HG03439 (cell line): ENCODE data around the gene FAM180A.

Experiments used
- ATAC-seq: cut with Tn5 transposase; IDR thresholded peaks from one replicate; pipeline ENCODE4 v1.9.1; 2021; ENCODE audit warnings: mild to moderate bottlenecking, moderate library complexity; ENCODE audit not compliant: unreplicated experiment

The FAM180A gene

DNA sequence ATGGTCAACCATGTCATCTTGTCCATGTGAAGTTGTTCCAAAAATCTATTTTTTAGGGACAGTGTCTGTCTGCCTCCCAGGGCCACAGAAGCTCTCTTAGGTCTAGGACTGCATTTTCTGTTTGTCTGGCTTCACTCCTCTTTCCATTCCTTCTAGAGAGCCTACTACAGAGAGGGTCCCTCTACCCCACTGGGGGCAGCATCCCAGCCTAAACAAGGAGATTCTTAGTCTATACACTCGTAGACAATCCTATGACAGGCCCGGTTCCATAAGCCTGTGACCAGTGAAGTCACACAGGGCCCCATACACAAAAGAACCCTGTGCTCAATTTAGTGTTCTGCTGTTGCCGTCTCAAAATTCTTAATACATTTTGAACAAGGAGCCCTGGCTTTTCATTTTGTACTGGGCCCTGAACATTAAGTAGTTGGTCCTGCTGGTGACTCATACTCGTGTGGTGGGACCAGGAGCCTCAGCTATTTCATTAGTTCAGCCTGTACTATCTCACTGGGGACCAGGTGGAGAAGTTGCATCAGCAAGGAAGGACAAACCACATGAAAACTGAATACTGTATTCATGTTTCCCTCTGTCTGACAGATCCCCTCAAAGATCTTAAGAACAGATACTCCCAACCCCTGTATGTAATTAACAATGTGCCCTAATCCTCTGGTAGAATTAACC is 23.5 kb upstream of the FAM180A start:
- ATAC-seq, result no peak

DNA sequence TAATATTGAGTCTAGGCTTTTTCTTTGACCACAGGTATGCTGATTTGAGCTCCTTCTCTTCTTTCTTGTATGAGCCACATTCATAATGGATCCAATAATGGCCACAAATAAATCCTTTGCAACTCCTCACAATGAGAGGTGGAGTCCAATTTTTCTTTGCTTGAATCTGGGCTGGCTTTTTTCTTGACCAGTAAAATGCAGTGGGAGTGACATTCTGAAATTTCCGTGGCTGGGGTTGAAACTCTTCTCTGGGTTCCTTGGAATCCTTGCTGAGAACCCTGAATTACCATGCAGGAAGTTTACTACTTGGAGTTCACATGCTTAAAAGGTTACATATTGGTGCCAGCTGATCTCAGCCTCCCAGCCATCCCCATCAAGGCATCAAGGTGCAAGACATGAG is 22.4 kb upstream of the FAM180A start:
- ATAC-seq, result no peak

DNA sequence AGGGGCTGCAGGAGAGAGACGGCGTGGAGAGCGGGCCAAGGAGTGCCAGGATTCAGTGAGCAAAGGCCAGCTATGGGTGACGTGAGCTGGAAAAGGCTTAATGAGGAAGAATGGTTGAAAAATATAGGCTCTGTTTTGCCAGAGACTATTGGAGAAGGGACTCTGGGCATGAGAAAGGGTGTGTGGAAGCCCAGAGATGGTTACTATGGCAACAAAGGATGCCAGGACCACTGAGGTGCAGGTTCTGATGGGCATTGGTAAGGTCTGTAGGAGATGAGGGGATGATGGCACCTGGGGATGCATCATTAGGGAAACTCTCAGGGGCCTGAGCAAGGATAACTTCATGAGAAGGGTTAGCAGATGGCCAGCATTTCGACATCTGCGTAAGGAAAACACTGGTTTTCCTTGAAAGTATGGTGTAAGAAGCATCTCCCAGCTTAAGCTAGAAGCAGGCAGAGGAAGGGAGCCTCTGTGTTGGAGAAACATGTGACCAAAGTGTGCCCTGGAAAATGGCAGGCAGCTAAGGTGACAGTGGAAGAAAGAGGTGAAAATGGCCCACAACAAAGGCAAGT is 21.6 kb upstream of the FAM180A start:
- ATAC-seq, result no peak

DNA sequence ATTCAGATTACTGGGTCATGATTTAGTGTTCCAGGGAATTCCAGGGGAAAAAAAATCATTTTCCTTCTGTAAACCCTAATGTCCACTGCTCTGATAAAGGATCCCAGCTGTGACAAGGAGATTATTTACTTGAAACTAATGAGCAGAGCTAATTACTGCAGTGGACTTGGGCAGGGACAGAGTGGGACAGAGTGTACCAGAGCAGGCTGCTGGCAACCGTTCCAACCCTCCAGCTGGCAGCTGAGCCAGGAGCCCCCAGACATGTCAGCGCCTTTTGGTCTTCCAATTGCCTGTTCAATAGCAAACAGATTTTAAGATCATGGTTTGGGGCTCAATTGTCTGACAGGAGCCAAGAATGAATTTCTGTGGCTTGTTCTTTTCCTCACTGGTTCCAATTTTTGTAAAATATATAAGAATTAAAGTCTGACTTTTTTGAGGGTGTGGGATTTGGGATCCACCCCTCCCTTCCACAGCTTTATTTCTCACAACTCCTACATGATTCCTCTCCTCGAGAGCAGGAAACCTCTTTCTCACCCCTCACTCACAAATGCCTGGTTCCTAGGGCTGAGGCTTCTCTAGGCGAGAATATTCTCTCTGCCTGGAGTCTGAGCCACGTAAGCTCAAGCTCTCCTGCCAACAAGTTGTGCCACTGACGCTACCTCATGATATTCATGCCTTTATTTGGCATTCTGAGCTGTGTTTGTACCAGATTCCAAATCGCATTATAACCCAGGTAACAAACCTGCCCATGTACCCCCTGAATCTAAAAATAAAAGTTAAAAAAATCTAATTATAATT is 20.6 kb upstream of the FAM180A start:
- ATAC-seq, result no peak

DNA sequence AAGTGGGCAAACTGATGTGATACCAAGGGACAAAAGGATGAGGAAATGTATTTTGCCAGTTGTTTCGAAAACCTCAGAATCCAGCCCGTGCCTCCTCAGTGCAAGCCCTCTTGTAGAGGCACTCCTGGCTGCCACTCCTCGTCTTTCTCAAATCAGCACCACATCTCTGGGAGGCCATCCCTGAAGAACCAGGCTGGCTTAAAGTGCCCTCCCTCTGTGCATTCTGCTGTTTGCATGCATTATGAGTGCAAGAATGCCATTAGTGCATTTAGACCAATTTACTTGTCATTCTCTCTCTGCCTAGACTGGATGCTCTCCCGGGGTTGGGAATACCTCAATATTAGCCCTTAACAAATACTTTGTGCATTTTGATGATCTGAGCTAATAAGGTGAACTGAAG is 19.9 kb upstream of the FAM180A start:
- ATAC-seq, result no peak

DNA sequence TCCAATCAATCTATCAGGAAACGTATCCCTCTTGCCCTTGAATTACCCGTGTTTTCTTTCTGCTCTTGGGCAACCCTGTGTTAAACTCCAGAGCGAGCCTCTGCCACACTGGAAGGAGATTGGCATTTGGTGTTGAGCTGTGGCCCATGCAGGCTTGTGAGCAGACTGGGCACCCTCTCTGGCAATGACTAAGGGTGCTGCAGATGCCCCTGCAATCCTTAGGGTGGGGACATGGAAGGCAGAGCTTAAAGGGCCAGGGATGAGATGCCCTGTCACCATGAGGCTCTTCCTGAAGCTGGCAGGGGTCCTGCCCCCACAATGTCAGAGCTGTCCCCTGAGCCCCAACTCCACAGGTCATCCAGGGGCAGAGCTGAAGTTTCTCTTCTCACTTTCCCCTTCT is 19.5 kb upstream of the FAM180A start:
- ATAC-seq, result no peak

DNA sequence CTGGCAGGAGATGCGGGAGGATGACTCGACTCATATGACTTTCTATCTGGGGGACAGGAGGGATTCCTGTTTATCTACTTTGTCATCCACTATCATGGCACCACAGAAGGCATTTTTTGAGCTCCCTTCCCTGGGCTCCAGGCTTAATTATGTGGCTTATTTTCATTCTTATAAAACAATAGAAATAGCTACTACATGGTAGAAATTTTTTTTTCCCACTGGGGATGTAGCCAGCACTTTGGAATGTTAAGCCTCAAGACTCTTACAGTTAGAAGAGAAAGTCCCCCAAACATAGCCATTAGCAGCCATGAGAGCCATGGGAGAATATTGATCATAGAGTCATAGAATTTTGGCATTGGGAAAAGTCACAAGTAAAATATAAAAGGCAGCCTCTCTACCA is 14.6 kb upstream of the FAM180A start:
- ATAC-seq, result no peak

DNA sequence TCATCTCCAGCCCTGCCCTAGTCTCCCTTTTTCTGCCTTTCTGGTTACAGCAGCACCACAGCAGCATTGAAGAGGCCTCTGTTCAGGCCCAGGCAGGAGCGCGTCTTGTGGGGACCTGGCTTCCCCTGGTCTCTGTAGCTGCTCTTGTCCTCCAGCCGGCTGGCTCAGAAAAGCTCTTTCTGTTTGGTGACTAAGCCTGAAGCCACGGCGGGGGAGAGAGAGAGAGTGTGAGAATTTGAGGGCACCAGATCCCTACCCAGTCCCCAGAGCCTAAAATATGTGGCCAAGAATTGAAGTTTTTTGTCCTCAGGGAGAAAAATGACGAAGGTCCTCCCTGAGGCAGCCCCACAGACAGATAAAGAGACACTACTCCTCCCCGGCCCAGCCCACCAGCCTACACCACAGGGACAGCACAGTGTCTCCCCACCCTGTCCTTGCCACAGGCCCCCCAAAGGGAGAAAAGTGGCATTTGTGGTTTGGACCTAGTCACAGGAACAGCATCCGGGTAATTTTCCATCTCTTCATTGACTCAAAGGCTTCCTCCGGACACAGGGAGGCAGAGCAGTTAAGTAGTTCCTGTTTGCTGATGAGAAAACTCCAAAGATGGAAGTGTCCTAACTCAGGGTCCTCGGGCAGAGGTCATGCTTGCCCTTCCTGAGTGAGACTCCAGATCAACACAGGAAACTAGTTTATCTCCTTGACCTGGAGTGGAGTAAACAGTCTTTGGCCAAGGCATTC is 13.3 kb upstream of the FAM180A start:
- ATAC-seq, result no peak

DNA sequence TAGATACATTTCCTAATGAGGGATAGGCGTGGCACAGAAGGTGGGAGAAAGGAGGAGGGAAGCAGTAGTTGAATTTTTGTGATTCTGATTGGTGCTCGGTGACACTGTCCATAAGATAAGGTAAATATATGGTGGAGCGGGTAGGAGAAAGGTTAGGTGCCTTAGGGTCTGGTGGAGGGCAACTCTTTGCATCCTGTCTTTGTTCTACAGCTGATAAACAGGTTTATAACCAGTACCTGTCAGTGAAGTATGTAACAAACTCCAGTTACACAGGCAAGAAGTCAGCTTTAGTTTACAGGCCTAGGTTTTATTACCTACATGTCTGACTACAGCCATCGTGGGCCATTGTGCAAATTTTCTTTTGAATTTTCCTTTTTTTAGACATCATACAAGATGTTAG is 10.9 kb upstream of the FAM180A start:
- no peak for ATAC-seq

DNA sequence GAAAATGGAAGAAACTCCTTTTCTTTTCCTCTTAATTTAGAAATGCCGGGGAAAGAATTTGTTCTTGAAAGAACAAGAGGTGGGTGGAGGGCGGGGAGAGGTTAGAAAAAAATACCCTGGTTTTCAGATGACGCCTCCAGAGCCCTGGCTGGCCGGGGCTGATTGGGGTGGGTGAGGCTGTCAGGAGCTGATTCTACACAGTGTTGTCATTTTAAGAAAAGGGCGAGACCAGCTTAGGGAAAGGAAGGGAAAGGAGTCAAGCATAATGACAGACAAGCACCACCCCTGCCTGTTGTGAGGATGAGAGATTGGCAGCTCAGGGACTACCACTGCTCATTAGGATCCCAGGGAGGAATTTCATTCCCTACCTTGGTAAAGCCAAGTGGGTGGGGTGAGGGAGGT is 9.9 kb upstream of the FAM180A start:
- ATAC-seq, result no peak

DNA sequence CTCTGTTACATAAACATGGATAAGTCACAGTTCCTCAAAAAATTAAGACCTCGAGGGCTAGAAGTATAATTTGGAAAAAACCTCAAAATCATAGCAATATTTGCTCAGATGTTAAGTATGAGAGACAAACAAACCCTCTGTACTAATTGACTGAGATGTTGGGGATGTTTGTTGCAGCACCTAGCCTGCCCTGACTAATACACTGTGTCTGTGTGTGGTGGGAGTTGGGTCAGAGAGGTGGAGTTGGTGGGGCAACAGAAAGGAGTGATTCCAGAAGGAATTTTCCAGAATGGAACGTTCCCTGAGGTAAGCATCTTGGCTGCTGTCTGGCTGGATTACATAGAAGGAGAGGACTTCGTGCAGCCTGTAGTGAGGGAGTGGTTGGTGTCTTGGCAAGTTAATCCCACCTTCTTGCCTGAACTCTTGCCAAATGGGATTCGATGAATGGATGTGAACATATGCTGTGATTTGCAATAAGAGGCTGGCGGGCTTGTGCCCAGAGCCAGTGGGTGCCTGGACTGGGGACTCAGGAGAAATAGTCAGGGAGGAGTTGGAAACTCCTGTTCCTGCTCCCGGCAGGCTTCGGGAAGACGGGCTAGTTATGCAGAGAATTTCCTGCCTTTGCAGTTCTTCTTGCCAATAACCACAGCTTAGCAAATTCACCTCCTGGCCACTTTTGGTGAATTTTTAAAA is 9.3 kb upstream of the FAM180A start:
- ATAC-seq, result no peak

DNA sequence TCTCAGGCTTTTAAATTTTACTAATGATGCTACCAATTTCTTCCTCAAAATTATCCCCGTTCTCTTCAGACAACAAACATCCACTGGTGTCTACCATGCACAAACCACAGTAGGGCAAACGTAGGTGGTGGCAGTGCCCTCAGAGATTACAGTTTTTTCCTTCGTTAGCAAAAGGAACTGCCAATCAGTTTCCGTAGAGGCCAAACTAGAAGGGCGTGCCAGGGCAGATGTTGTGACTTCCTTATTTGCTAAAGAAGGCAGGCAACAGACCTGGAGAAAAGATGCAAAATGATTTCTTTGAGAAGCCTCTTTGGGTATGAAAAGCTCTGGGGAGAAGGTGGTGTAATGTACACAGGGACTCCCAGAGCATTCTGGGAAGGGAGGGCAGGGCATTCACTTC is 7.6 kb upstream of the FAM180A start:
- no peak for ATAC-seq

DNA sequence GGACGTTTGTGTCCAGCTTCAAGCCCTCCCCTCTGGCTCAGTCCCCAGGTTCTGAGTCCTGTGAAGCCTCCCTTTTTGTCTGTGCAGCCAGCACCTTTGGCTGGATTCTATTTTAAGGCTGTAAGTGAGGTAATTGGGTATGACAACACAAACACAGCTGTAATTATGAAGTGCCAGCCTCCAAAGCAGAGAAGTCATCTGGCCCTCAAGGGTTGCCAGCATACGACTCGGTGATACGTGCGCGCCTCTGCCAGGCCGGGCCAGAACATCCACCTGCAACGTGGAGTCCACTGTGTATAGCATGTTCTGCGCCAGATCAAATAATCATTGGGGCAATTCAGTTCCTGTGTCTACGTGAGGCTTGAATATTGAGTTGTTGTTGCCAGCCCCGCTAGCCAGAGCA is 6.7 kb upstream of the FAM180A start:
- no peak for ATAC-seq

DNA sequence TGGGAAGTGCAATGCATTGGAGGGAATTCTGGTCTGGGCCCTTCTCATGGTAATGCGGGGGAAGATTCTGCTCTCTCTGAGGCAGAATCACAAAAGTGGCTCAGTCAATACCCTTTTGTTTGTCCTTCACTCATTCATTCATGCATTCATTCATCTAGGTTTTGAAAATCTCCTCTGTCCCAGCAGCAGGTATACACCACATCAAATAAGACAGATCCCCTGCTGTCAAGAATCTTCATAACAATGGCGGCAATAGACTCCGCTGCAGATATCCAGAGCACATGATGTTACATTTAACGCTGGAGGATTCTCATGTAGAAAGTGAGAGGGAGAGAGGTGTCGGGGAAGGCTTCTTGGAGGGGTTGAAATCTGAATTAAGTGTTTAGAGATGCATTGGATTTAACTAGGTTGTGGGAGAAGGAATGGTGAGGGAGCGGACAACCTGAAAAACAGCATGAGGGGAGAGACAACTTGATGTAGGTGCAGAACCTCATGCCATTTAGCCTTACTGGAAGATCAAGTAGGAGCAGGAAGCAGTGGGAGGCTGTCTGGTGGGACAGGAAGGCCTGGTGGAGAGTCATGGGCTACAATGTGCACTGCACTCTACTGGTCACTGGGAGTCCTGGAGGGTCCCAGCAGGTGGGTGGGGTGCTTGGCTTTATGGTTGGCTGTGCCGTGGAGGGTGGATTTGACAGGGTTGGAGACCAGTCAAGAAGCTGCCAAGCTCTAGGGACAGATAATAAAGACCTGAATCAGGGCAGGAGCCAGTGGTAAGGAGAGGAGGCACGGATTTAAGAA is 5.2 kb upstream of the FAM180A start:
- no peak for ATAC-seq

DNA sequence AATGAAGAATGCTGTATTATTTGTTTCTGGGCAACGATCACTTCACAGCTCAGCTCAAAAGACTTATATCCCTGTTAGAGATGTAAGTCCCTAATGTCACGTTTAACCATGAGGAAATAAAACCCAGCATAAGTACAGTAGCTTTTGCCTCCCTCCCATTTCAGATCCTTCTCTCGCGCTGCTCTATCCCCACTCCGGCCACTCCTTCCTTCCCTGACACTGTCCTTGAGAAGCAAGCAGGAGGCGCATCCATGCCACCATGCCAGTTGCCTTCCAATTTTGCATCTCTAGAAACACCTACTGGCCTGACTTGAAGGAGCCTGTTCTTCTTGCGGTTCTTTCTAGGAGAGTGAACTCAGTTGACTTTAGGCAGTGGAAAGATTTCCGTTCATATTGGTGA is 1.2 kb downstream of the FAM180A start:
- no peak for ATAC-seq

DNA sequence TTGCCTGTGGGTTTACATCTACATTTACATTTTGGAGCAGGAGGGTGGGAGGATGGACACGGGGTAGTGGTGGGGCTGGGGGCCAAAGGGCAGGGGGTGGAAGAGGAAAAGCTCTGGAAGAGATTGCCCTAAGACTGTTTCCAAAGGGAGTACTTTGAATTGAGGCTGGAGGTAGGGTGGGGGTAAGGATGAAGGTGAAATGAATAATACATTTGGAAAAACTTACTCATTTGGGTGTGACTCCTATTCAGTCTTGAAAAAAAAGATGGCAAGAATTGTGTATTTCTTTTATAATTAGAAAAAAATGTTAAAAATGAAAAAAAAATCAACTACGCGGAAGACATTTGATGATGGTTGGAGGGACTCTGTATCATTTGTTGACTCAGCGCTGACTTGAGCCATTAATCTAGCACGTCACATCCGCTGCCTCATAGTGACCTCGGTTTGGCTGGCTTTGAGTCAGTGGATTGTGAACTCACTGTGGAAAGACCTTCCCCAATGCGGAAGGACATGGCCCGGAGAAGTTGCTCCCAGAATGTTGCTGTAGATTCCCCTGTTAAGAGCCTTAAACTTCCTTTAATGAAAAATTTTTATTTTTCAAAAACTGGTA is 2.8 kb downstream of the FAM180A start:
- ATAC-seq, result no peak

DNA sequence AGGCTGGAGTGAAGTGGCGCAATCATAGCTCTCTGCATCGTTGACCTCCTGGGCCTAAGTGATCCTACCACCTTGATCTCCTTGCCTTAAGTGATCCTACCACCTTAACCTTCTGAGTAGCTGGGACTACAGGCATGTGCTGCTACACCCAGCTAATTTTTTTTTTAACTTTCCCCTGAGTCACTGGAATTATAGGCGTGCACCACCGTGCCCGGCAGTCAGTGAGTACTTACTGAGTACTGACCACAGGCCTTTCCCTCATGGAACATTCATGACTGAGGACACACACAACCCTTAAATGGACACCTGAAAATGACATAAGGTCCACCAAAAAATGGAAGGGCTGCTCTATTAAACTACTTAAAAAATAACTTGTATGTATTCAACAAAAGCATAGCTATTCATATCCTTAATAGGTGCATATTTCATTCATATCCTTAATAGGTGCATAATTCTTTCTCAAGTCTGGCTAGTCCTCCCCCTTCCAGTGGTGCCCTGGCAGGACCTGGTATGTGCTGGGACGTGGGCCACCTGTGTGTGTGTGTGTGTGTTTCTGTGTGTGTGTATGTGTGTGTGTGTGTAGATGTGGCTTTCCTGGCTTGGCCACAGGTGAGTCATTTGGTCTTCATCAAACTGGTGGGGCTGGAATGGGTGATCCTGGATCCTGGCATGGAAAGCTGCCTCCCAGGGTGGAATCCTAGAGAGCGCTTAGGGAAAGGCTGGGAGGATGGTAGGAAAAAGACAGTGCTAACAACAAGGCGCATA is 3.5 kb downstream of the FAM180A start:
- no peak for ATAC-seq

DNA sequence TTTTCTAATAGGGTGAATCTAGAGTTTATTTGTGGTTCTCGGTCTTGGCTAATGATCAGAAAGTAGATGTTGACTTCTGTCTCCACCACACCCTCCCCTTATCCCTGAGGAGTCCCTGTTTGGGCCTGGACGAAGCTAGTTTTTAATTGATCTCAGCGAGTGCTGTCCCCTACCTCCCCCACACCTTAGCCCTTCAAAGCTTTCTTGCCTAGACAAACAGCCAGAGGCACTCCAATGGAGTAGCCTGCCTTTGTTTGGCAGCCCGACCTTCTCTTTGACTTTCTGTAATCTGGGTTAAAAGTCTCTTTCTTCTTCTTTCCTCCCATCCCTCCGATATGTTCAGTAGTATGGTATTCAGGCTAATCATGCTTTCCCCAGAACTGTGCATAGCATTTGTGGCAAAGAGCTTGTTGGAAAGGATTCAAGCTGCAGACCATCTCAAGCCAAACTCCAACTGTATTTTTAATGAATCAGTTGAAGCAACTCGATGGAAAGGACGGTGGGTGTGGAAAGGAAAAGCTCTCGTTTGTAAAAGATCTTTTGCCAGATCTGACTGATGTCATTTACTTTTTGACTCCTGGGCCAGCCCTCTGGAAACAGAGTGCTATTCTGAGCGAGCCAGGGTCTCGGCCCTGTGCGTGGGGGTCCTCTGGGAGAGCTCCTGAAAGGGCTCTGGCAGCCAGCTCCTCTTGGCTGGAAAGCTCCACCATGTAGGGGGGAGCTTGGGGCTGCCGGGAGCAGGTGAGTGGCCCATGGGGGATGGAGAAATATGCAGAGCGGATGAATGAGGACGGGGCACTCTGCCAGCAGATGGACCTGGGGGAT is 4.5 kb downstream of the FAM180A start:
- no peak for ATAC-seq
